ENCODE results near the gene BDKRB1.

BDKRB1 gene

GRCh38 chr14:96255501-96256366 is at the start of gene BDKRB1:
BDKRB1 (plus strand) TSS chr14:96256210; CDS start chr14:96263683, 7,473 bp downstream.
- no peak for DNase-seq

- no peak for DNase-seq
Measured at GRCh38 chr14:96206461-96206860, 49.5 kb upstream of the BDKRB1 start.

- no peak for DNase-seq
Measured at GRCh38 chr14:96207686-96208085, 48.3 kb upstream of the BDKRB1 start.

GRCh38 chr14:96208739-96209138 is 47.3 kb upstream of the BDKRB1 start:
- no peak for DNase-seq

- DNase-seq = no peak
Measured at GRCh38 chr14:96212140-96212539, 43.9 kb upstream of the BDKRB1 start.

GRCh38 chr14:96212896-96213295 is 43.1 kb upstream of the BDKRB1 start:
- DNase-seq = no peak

- DNase-seq = no peak
Measured at GRCh38 chr14:96213871-96214465, 42.0 kb upstream of the BDKRB1 start.

GRCh38 chr14:96214793-96215192 is 41.2 kb upstream of the BDKRB1 start:
- DNase-seq = no peak

GRCh38 chr14:96215452-96216244 is 40.4 kb upstream of the BDKRB1 start:
- no peak for DNase-seq

- DNase-seq = no peak
Measured at GRCh38 chr14:96216627-96217026, 39.4 kb upstream of the BDKRB1 start.

- no peak for DNase-seq
Measured at GRCh38 chr14:96217376-96217913, 38.6 kb upstream of the BDKRB1 start.

- no peak for DNase-seq
Measured at GRCh38 chr14:96221109-96221650, 34.8 kb upstream of the BDKRB1 start.

GRCh38 chr14:96221841-96222240 is 34.2 kb upstream of the BDKRB1 start:
- DNase-seq = no peak

GRCh38 chr14:96224480-96225096 is 31.4 kb upstream of the BDKRB1 start:
- DNase-seq = no peak

GRCh38 chr14:96225213-96225612 is 30.8 kb upstream of the BDKRB1 start:
- DNase-seq = no peak

GRCh38 chr14:96225745-96226151 is 30.3 kb upstream of the BDKRB1 start:
- DNase-seq = no peak

- DNase-seq = no peak
Measured at GRCh38 chr14:96227428-96227827, 28.6 kb upstream of the BDKRB1 start.

- no peak for DNase-seq
Measured at GRCh38 chr14:96229315-96229714, 26.7 kb upstream of the BDKRB1 start.

- DNase-seq = no peak
Measured at GRCh38 chr14:96231056-96231455, 25.0 kb upstream of the BDKRB1 start.

GRCh38 chr14:96231526-96232130 is 24.4 kb upstream of the BDKRB1 start:
- no peak for DNase-seq

- DNase-seq = no peak
Measured at GRCh38 chr14:96232506-96232905, 23.5 kb upstream of the BDKRB1 start.

- no peak for DNase-seq
Measured at GRCh38 chr14:96233661-96234060, 22.3 kb upstream of the BDKRB1 start.

All from activated CD4-positive, alpha-beta T cell treated with anti-CD3 and anti-CD28 coated beads for 48 hours (primary cell).